Activated CD4-positive, alpha-beta memory T cell treated with anti-CD3 and anti-CD28 coated beads, Interleukin-2, amount 10 ng/mL, durations not matched to agents 7 days and 5 days (primary cell): ENCODE measurements around the gene LIMS1. TPM values are rescaled to one million over a fixed set of nuclear protein-coding genes. Genes with fewer than 3 reads are reported as not detected.
"Not testable (repeated sequence)": the region's sequence is repeated elsewhere in the genome, so short reads cannot be mapped to it uniquely, and the experiment has no call there.

Source experiments
- CTCF ChIA-PET: fragments of 350-600 bp; sonication (Branson Sonifier 250); formaldehyde crosslinking; loops from one replicate; lab custom pipeline; 2021; ENCODE audit warnings: antibody characterized with exemption, inconsistent platforms; lab: Charles Lee
- POLR2A ChIA-PET: fragments of 350-600 bp; sonication (Branson Sonifier 250); formaldehyde crosslinking; loops from one replicate; lab custom pipeline; 2021; ENCODE audit warnings: antibody characterized with exemption; lab: Charles Lee
- DNase-seq: peaks from one replicate; pipeline ENCODE4 v3.0.0-alpha.2; 2020
- H3K27ac Mint-ChIP-seq: one replicate; pipeline ENCODE4 v1.8.0; 2021; ENCODE audit warnings: mild to moderate bottlenecking, mixed read lengths
- H3K27me3 Mint-ChIP-seq: one replicate; pipeline ENCODE4 v1.8.0; 2021; ENCODE audit warnings: mixed read lengths
- H3K36me3 Mint-ChIP-seq: one replicate; pipeline ENCODE4 v1.8.0; 2021; ENCODE audit warnings: low read depth, mixed read lengths
- H3K4me1 Mint-ChIP-seq: one replicate; pipeline ENCODE4 v1.8.0; 2021; ENCODE audit warnings: mixed read lengths
- H3K4me3 Mint-ChIP-seq: one replicate; pipeline ENCODE4 v1.8.0; 2021; ENCODE audit warnings: mild to moderate bottlenecking, mixed read lengths
- H3K9me3 Mint-ChIP-seq: one replicate; pipeline ENCODE4 v1.8.0; 2021; ENCODE audit warnings: mixed read lengths
- total RNA-seq, 2 experiments: library from RNA; stranded (reverse); gene quantifications; one replicate each; pipeline ENCODE4 v1.2.3, GENCODE V29; 2021

Gene LIMS1
- total RNA-seq, 2 experiments from 2014 or later, result 129 to 136 TPM

DNA sequence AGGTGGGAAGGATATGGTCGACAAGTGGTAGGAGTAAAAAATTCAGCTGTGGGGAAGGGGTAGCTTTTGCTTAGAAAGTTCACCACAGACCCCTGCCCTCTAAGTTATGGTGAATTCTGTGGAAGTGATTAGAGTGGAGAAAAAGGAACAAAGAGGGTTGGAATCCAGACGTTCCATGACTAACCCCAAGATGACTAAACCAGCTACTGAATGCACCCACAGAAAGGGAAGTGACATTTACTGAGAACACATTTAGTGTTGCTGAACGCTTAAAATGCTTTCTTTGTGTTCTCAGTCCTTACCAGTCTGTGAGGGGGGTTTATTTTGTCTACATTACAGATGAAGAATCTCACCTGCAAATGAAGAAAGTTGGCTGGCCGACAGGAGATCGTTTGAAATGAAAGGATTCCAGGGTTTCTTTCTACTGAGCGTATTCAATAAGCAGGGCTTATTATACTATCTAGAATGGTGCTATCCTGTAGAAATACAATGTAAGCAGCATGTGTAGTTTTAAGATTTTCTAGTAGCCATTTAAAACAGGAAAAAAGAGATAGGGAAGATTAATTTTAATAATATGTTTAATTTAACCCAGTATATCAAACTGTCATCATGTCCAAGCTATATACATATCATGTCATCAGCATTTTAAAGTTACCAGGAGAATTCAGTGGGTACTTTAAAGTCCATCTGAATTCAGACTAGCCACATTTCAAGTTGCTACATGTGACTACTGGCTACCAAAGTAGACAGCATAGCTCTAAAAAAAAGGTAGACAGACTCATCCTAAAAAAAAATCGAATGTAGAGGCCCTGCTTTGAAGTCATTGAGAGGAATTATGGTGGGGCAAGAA lies 60.1 kb downstream of the LIMS1 start:
- Mint-ChIP-seq H3K27me3 (no peaks in the 10 kb centered on the region), H3K4me1 (peaks cover 55% of the 10 kb centered on the region), H3K27ac (peak overlapping the region; percentile 38), H3K36me3 (peaks cover 4% of the 10 kb centered on the region), H3K9me3 (no peaks in the 10 kb centered on the region), H3K4me3 (peak overlapping the region; percentile 2)
- no peak for DNase-seq
- ChIA-PET CTCF (interaction anchor here (0.6 to 3.2 kb wide), 7 partner anchors 10 to 122 kb away, joined by 3 to 23 read pairs (median 4); no protein-coding TSS in a partner anchor), POLR2A (interaction anchor here (0.7 to 2.1 kb wide), 10 partner anchors 10 to 124 kb away, joined by 3 to 6 read pairs (median 4); partner anchors contain the start of gene RANBP2)

DNA sequence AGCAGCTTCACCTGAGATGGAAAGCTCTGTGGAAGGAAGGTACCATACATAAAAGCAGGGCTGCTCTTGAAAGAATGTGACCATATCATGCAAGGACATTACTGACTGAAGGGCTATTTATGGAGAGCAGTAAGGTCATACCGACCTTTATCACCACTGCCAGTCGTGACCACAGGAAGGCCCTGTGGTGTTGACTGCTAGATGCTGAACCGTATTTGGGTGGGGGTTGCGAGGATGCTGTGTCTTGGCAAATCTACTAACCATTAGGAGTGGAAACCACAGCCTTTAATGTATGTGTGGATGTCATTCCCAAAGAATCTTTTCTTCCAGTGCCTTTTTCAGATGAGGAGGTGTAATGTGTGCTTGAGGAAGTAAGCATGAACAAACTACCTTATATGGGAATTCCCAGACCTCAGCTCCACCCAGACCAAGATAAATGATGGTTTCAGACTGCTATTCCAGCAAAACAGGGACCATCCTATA lies 60.8 kb downstream of the LIMS1 start:
- H3K36me3 Mint-ChIP-seq, result peaks cover 4% of the 10 kb centered on the region
- H3K27ac Mint-ChIP-seq, result peak overlapping the region; percentile 36
- ChIA-PET CTCF (interaction anchor here (0.9 to 3.2 kb wide), 5 partner anchors 10 to 121 kb away, joined by 3 to 23 read pairs (median 8); no protein-coding TSS in a partner anchor), POLR2A (interaction anchor here (0.8 to 2.1 kb wide), 6 partner anchors 11 to 53 kb away, joined by 3 to 6 read pairs (median 4); no protein-coding TSS in a partner anchor)
- peaks cover 49% of the 10 kb centered on the region for H3K4me1 Mint-ChIP-seq
- no peaks in the 10 kb centered on the region for H3K27me3 Mint-ChIP-seq
- no peak overlapping the region for H3K4me3 Mint-ChIP-seq
- H3K9me3 Mint-ChIP-seq, result no peaks in the 10 kb centered on the region
- peak; percentile 40 for DNase-seq

DNA sequence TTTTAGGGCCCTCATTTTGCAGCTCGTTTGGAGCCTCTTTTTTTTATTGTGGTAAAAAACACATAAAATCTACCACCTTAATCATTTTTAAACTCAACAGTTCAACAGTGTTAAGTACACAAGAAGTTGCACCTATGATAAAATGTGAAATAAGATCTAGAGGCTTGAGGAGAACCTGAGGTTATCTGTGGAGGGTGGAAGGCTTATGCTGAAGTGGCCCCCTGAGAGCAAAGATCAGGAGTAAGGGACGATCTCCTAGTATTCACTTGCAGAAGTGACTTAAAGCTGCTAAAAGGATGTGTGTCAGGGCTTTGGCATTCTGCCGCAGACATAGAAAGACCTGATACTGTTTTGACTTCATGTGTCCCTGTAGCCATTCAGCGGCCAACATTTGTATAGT lies 61.5 kb downstream of the LIMS1 start:
- not testable (repeated sequence) for H3K4me3 Mint-ChIP-seq

DNA sequence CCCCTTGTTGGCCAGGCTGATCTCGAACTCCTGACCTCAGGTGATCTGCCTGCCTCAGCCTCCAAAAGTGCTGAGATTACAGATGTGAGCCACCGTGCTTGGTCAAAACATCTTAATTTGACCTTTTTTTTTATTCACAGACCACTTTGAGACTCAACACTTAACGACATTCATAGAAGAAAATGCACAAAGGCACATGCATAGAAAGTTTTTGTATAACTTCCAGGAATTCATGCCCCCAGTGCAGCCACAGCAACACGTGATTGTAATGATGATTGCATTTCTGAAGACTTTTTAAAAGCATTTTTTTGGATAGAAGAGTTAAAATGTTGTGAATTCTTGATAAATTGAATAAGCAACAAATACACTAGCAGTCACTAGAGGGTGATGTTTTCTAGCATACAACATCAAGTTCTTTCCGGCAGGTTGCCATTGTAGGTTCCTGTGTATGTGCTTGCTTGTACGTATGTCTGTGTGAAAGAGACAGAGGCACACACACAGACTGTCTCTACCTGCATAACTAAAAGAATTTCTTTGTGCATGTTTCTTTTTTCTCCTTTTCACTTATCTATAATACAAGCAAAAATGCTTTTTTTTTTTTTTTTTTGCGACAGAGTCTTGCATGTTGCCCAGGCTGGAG lies 63.0 kb downstream of the LIMS1 start:
- Mint-ChIP-seq H3K4me1 (peaks cover 36% of the 10 kb centered on the region), H3K27ac (peak overlapping the region; percentile 40)
- POLR2A ChIA-PET, H3K27me3 Mint-ChIP-seq, H3K36me3 Mint-ChIP-seq, DNase-seq, H3K9me3 Mint-ChIP-seq, H3K4me3 Mint-ChIP-seq: not testable (repeated sequence)
- CTCF ChIA-PET, result interaction anchor here (0.7 to 3.2 kb wide), 2 partner anchors 9 to 40 kb away, joined by 7 to 15 read pairs; no protein-coding TSS in a partner anchor

More for the DNA sequence above, 61.5 kb downstream of the LIMS1 start:
- not testable (repeated sequence) for H3K27me3 Mint-ChIP-seq, DNase-seq, H3K9me3 Mint-ChIP-seq, H3K36me3 Mint-ChIP-seq, H3K27ac Mint-ChIP-seq
- ChIA-PET CTCF (interaction anchor here (0.9 to 3.2 kb wide), 4 partner anchors 10 to 120 kb away, joined by 3 to 15 read pairs (median 6); no protein-coding TSS in a partner anchor), POLR2A (interaction anchor here (2.1 kb wide), 1 partner anchor 26 kb away, joined by 6 read pairs; no protein-coding TSS in a partner anchor)
- H3K4me1 Mint-ChIP-seq, result peaks cover 42% of the 10 kb centered on the region

DNA sequence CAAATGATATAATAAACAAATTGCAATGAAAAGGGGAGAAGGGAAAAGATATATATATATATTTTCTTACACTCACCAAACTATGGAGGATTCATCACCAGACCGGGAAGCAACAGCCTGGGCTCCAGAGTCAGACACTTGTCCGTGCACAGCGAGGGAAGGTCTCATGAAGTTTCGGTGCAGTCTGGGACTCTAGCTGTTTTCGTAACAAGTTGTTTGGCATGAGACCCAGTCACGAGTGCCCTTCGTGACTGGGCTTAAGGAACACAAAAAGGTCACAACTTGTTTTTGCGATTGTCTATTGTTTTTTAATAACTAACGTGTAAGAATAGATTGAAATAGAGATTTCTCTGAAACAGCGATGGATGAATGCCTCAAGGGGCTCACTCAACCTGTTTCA lies 66.9 kb downstream of the LIMS1 start:
- CTCF ChIA-PET, H3K27me3 Mint-ChIP-seq, H3K9me3 Mint-ChIP-seq, H3K4me3 Mint-ChIP-seq, DNase-seq, POLR2A ChIA-PET, H3K27ac Mint-ChIP-seq, H3K36me3 Mint-ChIP-seq: not testable (repeated sequence)
- peaks cover 27% of the 10 kb centered on the region for H3K4me1 Mint-ChIP-seq

DNA sequence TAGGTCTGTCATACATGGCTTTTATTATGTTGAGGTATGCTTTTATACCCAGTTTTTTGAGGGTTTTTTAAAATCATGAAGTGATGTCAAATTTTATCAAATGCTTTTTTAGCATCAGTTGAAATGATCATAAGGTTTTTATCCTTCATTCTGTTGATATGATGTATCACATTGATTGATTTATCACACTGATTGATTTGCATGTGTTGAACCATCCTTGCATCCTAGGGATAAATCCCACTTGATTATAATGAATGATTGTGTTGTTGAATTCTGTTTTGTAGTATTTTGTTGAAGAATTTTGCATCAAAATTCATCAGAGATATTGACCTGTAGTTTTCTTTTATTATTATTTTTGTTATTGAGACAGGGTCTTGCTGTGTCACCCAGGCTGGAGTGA lies 68.2 kb downstream of the LIMS1 start:
- no peaks in the 10 kb centered on the region for H3K9me3 Mint-ChIP-seq
- H3K27ac Mint-ChIP-seq, result no peak overlapping the region
- H3K4me3 Mint-ChIP-seq, result no peak overlapping the region
- no peak for DNase-seq
- no peaks in the 10 kb centered on the region for H3K27me3 Mint-ChIP-seq
- ChIA-PET CTCF (no interaction called here), POLR2A (no interaction called here)
- H3K4me1 Mint-ChIP-seq, result peaks cover 35% of the 10 kb centered on the region
- peaks cover 4% of the 10 kb centered on the region for H3K36me3 Mint-ChIP-seq

DNA sequence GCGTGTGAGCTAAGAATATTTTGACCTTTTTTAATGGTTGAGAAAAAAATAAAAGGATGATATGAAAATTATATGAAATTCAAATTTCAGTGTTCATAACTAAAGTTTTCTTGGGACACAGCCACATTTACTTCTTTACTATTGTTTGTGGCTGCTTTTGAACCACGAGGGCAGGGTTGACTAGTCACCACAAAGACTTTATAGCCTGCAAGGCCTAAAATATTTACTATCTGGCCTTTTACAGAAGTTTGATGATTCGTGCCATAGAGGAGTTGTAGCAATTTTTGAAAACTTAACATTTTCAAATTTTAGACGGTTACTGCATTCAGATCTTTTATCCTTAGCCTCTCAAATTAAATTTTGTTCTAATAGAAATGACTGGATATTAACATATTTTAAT lies 69.9 kb downstream of the LIMS1 start:
- Mint-ChIP-seq H3K4me1 (peaks cover 49% of the 10 kb centered on the region), H3K9me3 (no peaks in the 10 kb centered on the region), H3K27me3 (no peaks in the 10 kb centered on the region), H3K4me3 (no peak overlapping the region), H3K36me3 (peaks cover 4% of the 10 kb centered on the region), H3K27ac (no peak overlapping the region)
- POLR2A ChIA-PET, result interaction anchor here (1.0 kb wide), 2 partner anchors 21 to 32 kb away, joined by 3 read pairs; no protein-coding TSS in a partner anchor
- no peak for DNase-seq
- CTCF ChIA-PET, result interaction anchor here (0.9 to 4.3 kb wide), 2 partner anchors 24 to 33 kb away, joined by 3 to 64 read pairs; no protein-coding TSS in a partner anchor

DNA sequence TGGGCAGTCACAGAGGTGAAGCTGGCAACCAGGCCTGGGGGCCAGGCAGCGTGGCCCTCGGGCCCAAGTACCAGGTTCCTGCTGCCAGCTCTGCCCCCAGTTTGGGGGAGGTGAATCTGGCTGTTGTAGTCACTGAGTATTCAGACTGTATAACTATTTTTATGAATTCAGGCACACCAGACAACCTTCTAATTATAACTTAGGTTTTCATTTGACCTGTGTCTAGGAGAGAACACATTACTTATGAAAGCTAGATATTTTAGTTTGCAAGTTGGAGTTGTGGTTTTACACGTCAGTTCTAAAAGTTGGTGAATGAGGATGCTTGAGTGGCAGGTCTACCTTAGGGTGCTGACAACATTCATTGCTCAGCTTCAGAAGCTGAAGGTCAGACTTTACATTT lies 71.7 kb downstream of the LIMS1 start:
- no peak overlapping the region for H3K27ac Mint-ChIP-seq
- H3K36me3 Mint-ChIP-seq, result peaks cover 4% of the 10 kb centered on the region
- no peaks in the 10 kb centered on the region for H3K27me3 Mint-ChIP-seq
- H3K4me1 Mint-ChIP-seq, result peaks cover 60% of the 10 kb centered on the region
- CTCF ChIA-PET, result interaction anchor here (0.6 to 4.3 kb wide), 11 partner anchors 9 to 110 kb away, joined by 3 to 64 read pairs (median 7); no protein-coding TSS in a partner anchor
- DNase-seq, result no peak
- no peak overlapping the region for H3K4me3 Mint-ChIP-seq
- POLR2A ChIA-PET, result interaction anchor here (0.7 to 2.8 kb wide), 11 partner anchors 11 to 101 kb away, joined by 3 to 18 read pairs (median 4); no protein-coding TSS in a partner anchor
- no peaks in the 10 kb centered on the region for H3K9me3 Mint-ChIP-seq

DNA sequence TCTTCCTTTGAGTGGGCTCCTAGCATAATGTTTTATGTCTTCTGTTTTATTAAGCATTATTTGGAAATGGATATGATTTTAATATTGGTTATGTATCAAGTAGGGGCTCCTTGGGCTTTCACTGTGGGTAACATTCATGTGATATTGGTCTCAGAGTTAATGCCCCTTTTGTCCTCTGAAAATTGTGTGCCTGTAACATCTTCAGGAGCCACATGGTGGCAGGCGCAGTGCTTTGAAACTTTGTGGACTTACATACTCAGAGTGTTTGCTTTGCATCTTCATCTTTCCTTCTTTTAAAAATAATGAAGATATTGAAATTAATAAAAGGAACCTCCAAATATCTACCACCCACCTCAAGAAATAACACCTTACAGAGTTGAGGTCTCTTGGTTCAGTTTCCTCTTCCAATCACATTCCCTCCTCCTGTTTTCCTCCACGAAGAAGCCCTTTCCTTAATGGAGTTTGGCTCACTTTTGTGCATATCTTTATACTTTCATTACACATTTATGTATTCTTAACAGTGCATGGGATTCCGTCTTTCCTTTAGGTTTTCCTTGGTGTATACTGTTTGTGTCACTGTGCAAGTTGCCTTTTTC lies 73.5 kb downstream of the LIMS1 start:
- ChIA-PET CTCF (interaction anchor here (1.2 to 22.2 kb wide), 6 partner anchors 14 to 77 kb away, joined by 4 to 365 read pairs (median 40); no protein-coding TSS in a partner anchor), POLR2A (interaction anchor here (2.8 to 10.1 kb wide), 3 partner anchors 18 to 29 kb away, joined by 18 to 279 read pairs (median 52); no protein-coding TSS in a partner anchor)
- DNase-seq, result peak; percentile 65
- H3K9me3 Mint-ChIP-seq, result no peaks in the 10 kb centered on the region
- H3K27me3 Mint-ChIP-seq, result no peaks in the 10 kb centered on the region
- no peak overlapping the region for H3K27ac Mint-ChIP-seq
- H3K4me1 Mint-ChIP-seq, result peaks cover 76% of the 10 kb centered on the region
- peaks cover 6% of the 10 kb centered on the region for H3K36me3 Mint-ChIP-seq
- no peak overlapping the region for H3K4me3 Mint-ChIP-seq

DNA sequence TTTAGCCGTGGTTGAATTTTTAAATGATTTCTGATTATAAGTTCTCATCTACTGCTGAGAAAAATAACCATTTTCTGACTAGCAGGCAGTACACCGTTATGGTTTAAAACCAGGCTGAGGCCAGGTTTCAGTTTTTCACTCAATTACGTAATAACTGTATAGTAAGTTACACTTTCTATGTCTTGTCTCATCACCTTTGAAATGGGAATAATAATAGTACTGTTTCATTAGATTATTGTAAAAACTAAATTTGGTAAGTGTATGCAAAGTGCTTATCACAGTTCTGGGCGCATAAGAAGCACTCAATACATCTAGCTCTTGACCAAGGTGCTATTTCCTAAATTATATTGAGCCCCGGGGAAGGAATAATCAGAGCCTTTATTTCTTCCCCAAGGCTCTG lies 76.8 kb downstream of the LIMS1 start:
- H3K4me3 Mint-ChIP-seq, result peak overlapping the region; percentile 35
- DNase-seq, result no peak
- peak overlapping the region; percentile 75 for H3K27ac Mint-ChIP-seq
- CTCF ChIA-PET, result interaction anchor here (1.3 to 22.2 kb wide), 5 partner anchors 12 to 38 kb away, joined by 3 to 365 read pairs (median 13); no protein-coding TSS in a partner anchor
- H3K36me3 Mint-ChIP-seq, result peaks cover 9% of the 10 kb centered on the region
- H3K9me3 Mint-ChIP-seq, result no peaks in the 10 kb centered on the region
- no peaks in the 10 kb centered on the region for H3K27me3 Mint-ChIP-seq
- POLR2A ChIA-PET, result interaction anchor here (0.8 to 10.1 kb wide), 6 partner anchors 8 to 176 kb away, joined by 3 to 279 read pairs (median 4); partner anchors contain the start of genes CCDC138 and GCC2
- H3K4me1 Mint-ChIP-seq, result peaks cover 87% of the 10 kb centered on the region

DNA sequence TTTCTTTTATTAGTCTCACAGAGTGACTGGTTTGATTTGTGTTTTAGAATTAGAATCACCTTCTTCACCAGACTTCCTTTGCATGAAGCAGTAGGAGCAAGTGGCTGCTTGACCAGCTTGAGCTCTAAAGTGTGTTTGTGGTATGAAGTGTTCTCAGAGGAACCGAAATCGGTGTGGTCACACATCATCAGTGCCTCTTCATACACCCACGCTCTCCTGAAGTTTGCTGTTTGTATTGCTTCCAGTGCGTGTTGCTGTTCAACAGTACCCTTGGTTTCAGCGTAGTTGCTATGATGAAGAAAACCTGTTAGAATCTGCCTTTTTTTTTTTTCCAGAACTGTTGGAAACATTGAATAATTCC lies 77.9 kb downstream of the LIMS1 start:
- POLR2A ChIA-PET, result interaction anchor here (1.2 to 10.1 kb wide), 3 partner anchors 14 to 107 kb away, joined by 4 to 279 read pairs (median 52); partner anchors contain the start of gene RANBP2
- Mint-ChIP-seq H3K9me3 (no peaks in the 10 kb centered on the region), H3K4me3 (peak overlapping the region; percentile 62), H3K4me1 (peaks cover 84% of the 10 kb centered on the region), H3K36me3 (peaks cover 9% of the 10 kb centered on the region), H3K27me3 (no peaks in the 10 kb centered on the region), H3K27ac (peak overlapping the region; percentile 86)
- CTCF ChIA-PET, result interaction anchor here (1.3 to 22.2 kb wide), 4 partner anchors 11 to 28 kb away, joined by 3 to 365 read pairs (median 38); no protein-coding TSS in a partner anchor
- DNase-seq, result peak; percentile 63
